GM20431 (cell line): ENCODE measurements around the gene MRPL52.
"Not testable (repeated sequence)": the region's sequence is repeated elsewhere in the genome, so short reads cannot be mapped to it uniquely, and the experiment has no call there.

Experiments used
- in situ Hi-C: fragments of 300-500 bp; cut with MseI, MboI; formaldehyde crosslinking; loops from one replicate; pipeline ENCODE4 v1.15.0; 2020; ENCODE audit warnings: low sequenced_read_pairs; ENCODE audit not compliant: unreplicated experiment

The MRPL52 gene

GRCh38 chr14:22829661-22830442 lies at the start of gene MRPL52:
Gene MRPL52, plus strand, starts transcription at chr14:22829887. Its CDS starts 26 bp downstream, at chr14:22829913.
- in situ Hi-C loops = loop anchor here (25.0 kb wide), 1 partner anchor 443 kb away; no protein-coding TSS in a partner anchor

DNA sequence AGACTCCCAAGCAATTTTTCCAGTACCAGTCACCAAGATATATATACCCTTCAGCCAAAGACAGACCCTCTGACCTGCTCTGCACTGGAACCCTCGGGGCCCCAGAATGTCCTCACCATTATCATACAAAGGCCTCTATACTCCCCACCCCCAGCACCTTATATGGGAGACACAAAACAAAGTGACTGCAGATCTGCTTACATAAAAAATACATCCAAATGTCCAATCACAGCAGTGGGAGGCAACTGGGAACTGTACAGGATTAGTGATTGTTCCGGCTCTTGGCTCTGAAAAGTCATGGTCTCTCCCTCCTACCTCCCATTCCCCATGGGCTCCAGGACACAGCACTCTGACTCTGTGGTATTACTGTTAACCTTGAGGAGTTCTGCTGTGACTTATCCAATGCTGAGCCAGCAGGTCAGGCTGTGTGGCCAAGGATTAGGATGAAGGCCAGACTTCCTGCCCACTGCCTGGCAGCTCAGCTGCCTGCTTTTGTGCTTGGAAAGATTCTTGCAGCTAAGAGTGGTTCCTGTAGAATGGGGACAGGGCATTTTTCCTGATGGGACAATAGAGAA lies 49.5 kb upstream of the MRPL52 start:
- in situ Hi-C loops = no loop called here

GRCh38 chr14:22780941-22781300 lies 48.8 kb upstream of the MRPL52 start:
- in situ Hi-C loops = no loop called here

- in situ Hi-C loops = no loop called here
These were observed 48.2 kb upstream of the MRPL52 start for GRCh38 chr14:22781301-22781991.

- in situ Hi-C loops = no loop called here
These were observed 43.0 kb upstream of the MRPL52 start for GRCh38 chr14:22786685-22787084.

DNA sequence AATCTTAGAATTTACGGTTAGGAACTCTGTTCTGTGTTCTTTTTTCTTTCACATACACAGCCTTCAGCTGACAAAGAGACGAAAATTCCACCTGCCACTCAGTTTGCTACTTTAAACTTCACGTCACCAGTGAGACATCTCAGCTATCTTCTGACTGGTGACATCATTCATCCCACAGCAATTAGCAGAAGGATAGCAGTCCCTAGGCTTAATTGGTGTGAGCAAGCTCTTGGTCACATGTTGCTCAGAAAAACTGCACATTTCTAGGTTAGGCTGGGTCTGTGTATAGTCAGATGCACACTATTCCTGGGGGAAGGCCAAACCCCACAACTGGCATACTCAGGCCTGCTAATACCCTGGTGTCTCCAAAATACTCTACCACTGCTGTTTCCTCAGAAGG lies 38.4 kb upstream of the MRPL52 start:
- in situ Hi-C loops = no loop called here

GRCh38 chr14:22792158-22792557 lies 37.5 kb upstream of the MRPL52 start:
- in situ Hi-C loops = no loop called here

DNA sequence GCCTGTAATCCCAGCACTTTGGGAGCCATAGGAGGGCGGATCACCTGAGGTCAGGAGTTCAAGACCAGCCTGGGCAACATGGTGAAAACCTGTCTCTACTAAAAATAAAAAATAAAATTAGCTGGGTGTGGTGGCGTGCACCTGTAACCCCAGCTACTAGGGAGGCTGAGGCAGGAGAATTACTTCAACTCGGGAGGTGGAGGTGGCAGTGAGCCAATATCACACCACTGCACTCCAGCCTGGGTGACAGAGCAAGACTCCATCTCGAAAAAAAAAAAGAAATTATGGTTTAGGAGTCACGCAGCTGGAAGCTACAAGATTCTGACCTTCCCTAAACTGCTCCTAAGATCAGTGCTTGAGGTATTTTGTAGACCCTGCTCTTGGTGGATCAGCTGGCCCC lies 36.1 kb upstream of the MRPL52 start:
- in situ Hi-C loops = not testable (repeated sequence)

DNA sequence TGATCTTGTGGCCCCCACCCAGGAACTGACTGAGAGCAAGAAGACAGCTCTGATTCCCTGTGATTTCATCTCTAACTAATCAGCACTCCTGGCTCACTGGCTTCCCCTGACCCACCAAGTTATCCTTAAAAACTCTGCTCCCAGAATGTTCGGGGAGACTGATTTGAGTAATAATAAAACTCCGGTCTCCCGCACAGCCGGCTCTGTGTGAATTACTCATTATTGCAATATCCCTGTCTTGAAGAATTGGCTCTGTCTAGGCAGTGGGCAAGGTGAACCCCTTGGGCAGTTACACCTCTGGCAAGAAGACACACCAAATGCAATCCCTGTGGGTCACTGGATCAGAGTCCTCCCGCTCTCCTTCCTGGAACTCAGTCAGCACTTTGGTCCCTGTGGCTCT lies 35.7 kb upstream of the MRPL52 start:
- in situ Hi-C loops = no loop called here

DNA sequence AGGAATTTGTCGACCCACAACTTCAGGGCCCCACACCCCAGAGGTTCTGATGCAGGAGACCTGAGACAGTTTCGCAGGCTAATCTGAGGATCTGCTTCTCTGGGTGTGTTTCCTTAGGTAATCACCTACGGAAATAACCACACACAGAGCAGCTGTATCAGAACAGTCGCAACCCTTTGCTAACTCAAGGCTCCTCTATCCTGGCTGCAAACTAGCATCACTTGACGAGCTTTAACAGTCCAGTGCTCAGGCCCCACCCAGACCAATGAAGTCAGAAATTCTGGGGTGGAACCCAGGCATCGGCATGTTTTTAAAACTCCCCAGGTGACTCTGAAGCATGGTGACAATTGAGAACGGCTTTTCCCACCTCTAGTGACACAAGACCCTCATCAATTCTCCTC lies 35.1 kb upstream of the MRPL52 start:
- in situ Hi-C loops = no loop called here

GRCh38 chr14:22796087-22796707 lies 33.5 kb upstream of the MRPL52 start:
- in situ Hi-C loops = no loop called here

- in situ Hi-C loops = no loop called here
These were observed 32.4 kb upstream of the MRPL52 start for GRCh38 chr14:22797017-22797917.

DNA sequence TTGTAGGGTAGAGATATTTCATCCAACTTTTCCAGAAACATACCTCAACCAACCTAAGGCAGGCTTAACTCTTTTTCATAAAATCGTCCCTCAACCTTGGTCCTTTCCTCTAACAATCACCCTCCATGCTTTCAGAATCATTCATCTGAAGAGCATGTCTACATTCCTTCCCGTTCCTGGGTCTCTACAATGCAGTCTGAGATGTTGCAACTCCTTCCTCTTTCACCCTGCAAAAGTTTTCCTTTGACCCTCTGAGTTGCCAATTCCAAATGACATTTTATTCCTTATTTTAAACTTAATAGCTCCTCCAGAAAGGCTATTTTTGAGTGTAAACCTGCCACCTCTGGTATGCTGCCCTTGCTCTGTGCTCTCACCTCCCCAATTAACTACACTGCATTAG lies 31.2 kb upstream of the MRPL52 start:
- in situ Hi-C loops = no loop called here

DNA sequence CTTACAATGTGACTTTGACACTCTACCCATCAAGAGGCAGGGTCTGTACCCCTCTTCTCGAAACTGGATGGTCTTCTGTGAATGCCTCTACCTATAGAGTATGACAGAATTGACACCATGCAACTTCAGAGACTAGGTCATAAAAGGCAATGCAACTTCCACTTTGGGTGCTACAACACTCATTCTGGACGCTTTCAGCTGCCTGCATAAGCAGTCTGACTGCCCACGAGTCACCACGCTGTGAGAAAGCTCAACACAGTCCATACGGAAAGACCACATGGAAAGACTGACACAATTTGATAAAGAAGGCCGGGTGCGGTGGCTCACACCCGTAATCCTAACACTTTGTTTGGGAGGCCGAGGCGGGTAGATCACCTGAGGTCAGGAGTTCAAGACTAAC lies 29.3 kb upstream of the MRPL52 start:
- in situ Hi-C loops = no loop called here

GRCh38 chr14:22801716-22802115 lies 28.0 kb upstream of the MRPL52 start:
- in situ Hi-C loops = no loop called here

GRCh38 chr14:22802860-22803686 lies 26.6 kb upstream of the MRPL52 start:
- in situ Hi-C loops = no loop called here

- in situ Hi-C loops = no loop called here
These were observed 26.1 kb upstream of the MRPL52 start for GRCh38 chr14:22803687-22803974.

- in situ Hi-C loops = not testable (repeated sequence)
These were observed 24.5 kb upstream of the MRPL52 start for GRCh38 chr14:22805235-22805634.

DNA sequence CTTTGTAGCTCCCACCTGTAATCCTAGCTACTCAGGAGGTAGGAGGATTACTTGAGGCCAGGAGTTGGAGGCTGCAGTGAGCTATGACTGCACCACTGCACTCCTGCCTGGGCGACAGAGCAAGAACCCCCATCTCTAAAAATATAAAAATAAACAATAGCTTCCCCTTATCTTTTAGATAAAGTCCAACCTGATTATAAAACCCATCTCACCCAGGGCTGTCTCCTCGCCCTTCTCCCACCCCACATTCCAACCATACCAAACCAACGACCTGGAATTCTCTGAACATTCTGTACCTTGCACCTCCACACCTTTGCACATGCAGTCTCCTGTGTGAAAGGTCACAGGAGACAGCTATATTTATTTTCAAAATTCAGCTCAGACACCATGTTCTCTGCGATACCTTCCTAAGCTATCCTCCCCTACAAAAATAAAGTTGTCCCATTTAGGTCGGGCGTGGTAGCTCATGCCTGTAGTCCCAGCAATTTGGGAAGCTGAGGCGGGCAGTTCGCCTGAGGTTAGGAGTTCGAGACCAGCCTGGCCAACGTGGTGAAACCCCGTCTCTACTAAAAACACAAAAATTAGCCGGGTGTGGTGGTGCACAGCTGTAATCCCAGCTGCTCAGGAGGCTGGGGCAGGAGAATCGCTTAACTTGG lies 22.1 kb upstream of the MRPL52 start:
- in situ Hi-C loops = no loop called here
